ENCODE measurements around the gene SLMAP.
A peak's percentile ranks its signal among the peaks of the same experiment; 100 is the strongest.

Gene SLMAP

GRCh38 chr3:57949785-57950615 lies 193.9 kb downstream of the SLMAP start:
- no peaks in the 10 kb centered on the region for H3K36me3 ChIP-seq (ENCODE audit: insufficient read depth, low read length)
- no peak overlapping the region for H3K4me3 ChIP-seq (ENCODE audit: low read length, poor library complexity, severe bottlenecking)
- no peaks in the 10 kb centered on the region for H3K27me3 ChIP-seq (ENCODE audit: insufficient read depth, low read length, poor library complexity, severe bottlenecking)
- no peaks in the 10 kb centered on the region for H3K9me3 ChIP-seq (ENCODE audit: insufficient read depth, low read depth, low read length)
- TF ChIP-seq EZH2phosphoT487 (IDR thresholded peaks at IDR 0.05; ENCODE audit: borderline replicate concordance) (no peak), CTCF (conservative IDR thresholded peaks at IDR 0.05; ENCODE audit: low read length) (no peak; the same call in 1 of the 2 replicates)
- H3K4me2 ChIP-seq (ENCODE audit: low read depth, low read length, poor library complexity, severe bottlenecking): no peak overlapping the region
- peaks cover 8% of the 10 kb centered on the region; the same call in 1 of the 2 replicates for H3F3A ChIP-seq (ENCODE audit: low read depth)
- no peaks in the 10 kb centered on the region for H3K9me2 ChIP-seq (replicated peaks; ENCODE audit: low read depth, low read length)
- peaks cover 42% of the 10 kb centered on the region for H3K4me1 ChIP-seq (ENCODE audit: insufficient read depth, low read length, poor library complexity, severe bottlenecking)
- H2AFZ ChIP-seq (ENCODE audit: low read length): peak overlapping the region; percentile 63
- H3K9ac ChIP-seq (ENCODE audit: low read depth, low read length, poor library complexity, severe bottlenecking): peak overlapping the region; percentile 26
- no peaks in the 10 kb centered on the region for H4K20me1 ChIP-seq (ENCODE audit: insufficient read depth, low read length, poor library complexity, severe bottlenecking)
- H3K79me2 ChIP-seq (ENCODE audit: insufficient read depth, low read length): no peaks in the 10 kb centered on the region

- Histone ChIP-seq H3K9me3 (ENCODE audit: insufficient read depth, low read depth, low read length) (no peaks in the 10 kb centered on the region), H3K36me3 (ENCODE audit: insufficient read depth, low read length) (no peaks in the 10 kb centered on the region), H3F3A (ENCODE audit: low read depth) (peaks cover 8% of the 10 kb centered on the region; the same call in 1 of the 2 replicates), H3K4me3 (ENCODE audit: low read length, poor library complexity, severe bottlenecking) (peak overlapping the region; percentile 49), H3K27me3 (ENCODE audit: insufficient read depth, low read length, poor library complexity, severe bottlenecking) (no peaks in the 10 kb centered on the region), H3K9ac (ENCODE audit: low read depth, low read length, poor library complexity, severe bottlenecking) (peak overlapping the region; percentile 66), H3K79me2 (ENCODE audit: insufficient read depth, low read length) (no peaks in the 10 kb centered on the region), H3K9me2 (replicated peaks; ENCODE audit: low read depth, low read length) (no peaks in the 10 kb centered on the region), H4K20me1 (ENCODE audit: insufficient read depth, low read length, poor library complexity, severe bottlenecking) (no peaks in the 10 kb centered on the region), H3K4me1 (ENCODE audit: insufficient read depth, low read length, poor library complexity, severe bottlenecking) (peaks cover 42% of the 10 kb centered on the region), H2AFZ (ENCODE audit: low read length) (peak overlapping the region; percentile 77), H3K4me2 (ENCODE audit: low read depth, low read length, poor library complexity, severe bottlenecking) (peak overlapping the region; percentile 78)
- TF ChIP-seq CTCF (conservative IDR thresholded peaks at IDR 0.05; ENCODE audit: low read length): no peak
- no peak for TF ChIP-seq EZH2phosphoT487 (IDR thresholded peaks at IDR 0.05; ENCODE audit: borderline replicate concordance)
Observed at GRCh38 chr3:57951066-57951882, 195.2 kb downstream of the SLMAP start.

GRCh38 chr3:57952208-57952631 lies 196.1 kb downstream of the SLMAP start:
- Histone ChIP-seq H3K9me3 (ENCODE audit: insufficient read depth, low read depth, low read length) (no peaks in the 10 kb centered on the region), H3F3A (ENCODE audit: low read depth) (peaks cover 8% of the 10 kb centered on the region; the same call in 1 of the 2 replicates), H3K79me2 (ENCODE audit: insufficient read depth, low read length) (no peaks in the 10 kb centered on the region), H3K4me1 (ENCODE audit: insufficient read depth, low read length, poor library complexity, severe bottlenecking) (peaks cover 42% of the 10 kb centered on the region), H3K9me2 (replicated peaks; ENCODE audit: low read depth, low read length) (no peaks in the 10 kb centered on the region), H3K27me3 (ENCODE audit: insufficient read depth, low read length, poor library complexity, severe bottlenecking) (no peaks in the 10 kb centered on the region), H3K36me3 (ENCODE audit: insufficient read depth, low read length) (no peaks in the 10 kb centered on the region), H3K4me2 (ENCODE audit: low read depth, low read length, poor library complexity, severe bottlenecking) (peak overlapping the region; percentile 78), H3K4me3 (ENCODE audit: low read length, poor library complexity, severe bottlenecking) (peak overlapping the region; percentile 47), H2AFZ (ENCODE audit: low read length) (peak overlapping the region; percentile 77; the same call in 1 of the 2 replicates), H4K20me1 (ENCODE audit: insufficient read depth, low read length, poor library complexity, severe bottlenecking) (no peaks in the 10 kb centered on the region), H3K9ac (ENCODE audit: low read depth, low read length, poor library complexity, severe bottlenecking) (peak overlapping the region; percentile 66)
- TF ChIP-seq CTCF (conservative IDR thresholded peaks at IDR 0.05; ENCODE audit: low read length): no peak
- no peak for TF ChIP-seq EZH2phosphoT487 (IDR thresholded peaks at IDR 0.05; ENCODE audit: borderline replicate concordance)
